Fibroblast of skin of abdomen (primary cell): Measurements from ENCODE around the gene ANAPC15.

Source experiments
- DNase-seq: peaks from one replicate; pipeline ENCODE4 v3.0.0-alpha.2; 2013

The ANAPC15 gene

GRCh38 chr11:72084965-72085364 is 27.5 kb downstream of the ANAPC15 start:
- no peak for DNase-seq

GRCh38 chr11:72084076-72084475 is 28.4 kb downstream of the ANAPC15 start:
- no peak for DNase-seq

GRCh38 chr11:72083414-72083813 is 29.1 kb downstream of the ANAPC15 start:
- DNase-seq, result no peak

GRCh38 chr11:72081821-72082453 is 30.6 kb downstream of the ANAPC15 start:
- no peak for DNase-seq

GRCh38 chr11:72081184-72081644 is 31.3 kb downstream of the ANAPC15 start:
- DNase-seq, result no peak

- peak; percentile 100 for DNase-seq
These were observed 31.9 kb downstream of the ANAPC15 start, which contains the start of the genes LRRC51 and NUMA1 for GRCh38 chr11:72080326-72081183. Gene LRRC51, plus strand, starts transcription at chr11:72080850. Its CDS starts 8,234 bp downstream, at chr11:72089084. Gene NUMA1, minus strand, starts transcription at chr11:72080542. Its CDS starts 44,599 bp downstream, at chr11:72035943.

- DNase-seq, result no peak
These were observed 32.6 kb downstream of the ANAPC15 start for GRCh38 chr11:72079819-72080325.

- no peak for DNase-seq
These were observed 34.0 kb downstream of the ANAPC15 start for GRCh38 chr11:72078477-72078876.

GRCh38 chr11:72075756-72076155 is 36.7 kb downstream of the ANAPC15 start:
- DNase-seq, result no peak

GRCh38 chr11:72075109-72075508 is 37.4 kb downstream of the ANAPC15 start:
- peak; percentile 37 for DNase-seq

- DNase-seq, result peak; percentile 82
These were observed 40.1 kb downstream of the ANAPC15 start for GRCh38 chr11:72072348-72072747.

GRCh38 chr11:72070491-72070890 is 42.0 kb downstream of the ANAPC15 start:
- no peak for DNase-seq

- peak; percentile 66 for DNase-seq
These were observed 42.7 kb downstream of the ANAPC15 start for GRCh38 chr11:72069787-72070251.

GRCh38 chr11:72069200-72069599 is 43.3 kb downstream of the ANAPC15 start:
- no peak for DNase-seq

- DNase-seq, result no peak
These were observed 44.8 kb downstream of the ANAPC15 start for GRCh38 chr11:72067676-72068075.

- DNase-seq, result no peak
These were observed 45.2 kb downstream of the ANAPC15 start for GRCh38 chr11:72067266-72067665.

GRCh38 chr11:72066855-72067254 is 45.6 kb downstream of the ANAPC15 start:
- no peak for DNase-seq

GRCh38 chr11:72061739-72062396 is 50.6 kb downstream of the ANAPC15 start:
- no peak for DNase-seq
